Measurements from ENCODE around the gene NAGK. TPM values are rescaled to one million over a fixed set of nuclear protein-coding genes. Genes with fewer than 3 reads are reported as not detected.
"Not testable (repeated sequence)": the region's sequence is repeated elsewhere in the genome, so short reads cannot be mapped to it uniquely, and the experiment has no call there.

Gene NAGK
- total and polyA plus RNA-seq, 7 donors: 31.3 to 92.8 (median 40.9) TPM

DNA sequence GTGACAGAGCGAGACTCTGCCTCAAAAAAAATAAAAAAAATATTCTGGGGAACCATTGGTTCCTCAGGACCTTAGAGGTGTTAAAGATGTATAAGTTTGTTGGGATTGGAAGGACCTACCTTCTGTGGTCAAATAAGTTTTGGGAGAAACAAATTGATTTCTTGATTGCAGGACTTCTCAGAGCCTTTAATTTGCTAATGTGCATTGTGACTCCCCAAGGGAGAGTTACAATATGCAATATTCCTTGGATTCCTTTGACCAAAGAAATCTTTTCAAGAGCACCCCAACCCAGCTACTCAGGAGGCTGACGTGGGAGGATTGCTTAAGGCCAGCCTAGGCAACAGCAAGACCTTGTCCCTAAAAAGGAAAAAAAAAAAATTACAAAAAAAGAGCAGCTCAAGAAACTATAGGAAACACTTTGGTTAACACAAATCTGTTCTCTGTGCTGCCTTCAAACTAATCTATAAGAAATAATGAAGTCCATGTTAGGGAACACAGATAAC lies 6.5 kb downstream of the NAGK start:
- peaks cover 5% of the 10 kb centered on the region for H3K4me1 ChIP-seq
- H3K27me3 ChIP-seq (ENCODE audit: insufficient read depth in 3 of 3, low read length in 2 of 3): no peaks in the 10 kb centered on the region
- H3K36me3 ChIP-seq (ENCODE audit: insufficient read depth in 1 of 2, low read depth in 1 of 2): peaks cover 6 to 90% of the 10 kb centered on the region in 2 donors
- H3K4me3 ChIP-seq: no peak overlapping the region
- 93 to 96% (median 95%) methylated on average over 2 of the region's 2 CpGs for WGBS, 3 donors
- H3K27ac ChIP-seq: no peak overlapping the region
- no peak for DNase-seq
- ATAC-seq: no peak
- H3K9me3 ChIP-seq: no peaks in the 10 kb centered on the region
- intact Hi-C loops (cut with DNase I): loop anchor here in 1 of 2 donors (5.0 kb wide), 1 partner anchor 52 kb away; no protein-coding TSS in a partner anchor
- TF ChIP-seq, protein P1, sequence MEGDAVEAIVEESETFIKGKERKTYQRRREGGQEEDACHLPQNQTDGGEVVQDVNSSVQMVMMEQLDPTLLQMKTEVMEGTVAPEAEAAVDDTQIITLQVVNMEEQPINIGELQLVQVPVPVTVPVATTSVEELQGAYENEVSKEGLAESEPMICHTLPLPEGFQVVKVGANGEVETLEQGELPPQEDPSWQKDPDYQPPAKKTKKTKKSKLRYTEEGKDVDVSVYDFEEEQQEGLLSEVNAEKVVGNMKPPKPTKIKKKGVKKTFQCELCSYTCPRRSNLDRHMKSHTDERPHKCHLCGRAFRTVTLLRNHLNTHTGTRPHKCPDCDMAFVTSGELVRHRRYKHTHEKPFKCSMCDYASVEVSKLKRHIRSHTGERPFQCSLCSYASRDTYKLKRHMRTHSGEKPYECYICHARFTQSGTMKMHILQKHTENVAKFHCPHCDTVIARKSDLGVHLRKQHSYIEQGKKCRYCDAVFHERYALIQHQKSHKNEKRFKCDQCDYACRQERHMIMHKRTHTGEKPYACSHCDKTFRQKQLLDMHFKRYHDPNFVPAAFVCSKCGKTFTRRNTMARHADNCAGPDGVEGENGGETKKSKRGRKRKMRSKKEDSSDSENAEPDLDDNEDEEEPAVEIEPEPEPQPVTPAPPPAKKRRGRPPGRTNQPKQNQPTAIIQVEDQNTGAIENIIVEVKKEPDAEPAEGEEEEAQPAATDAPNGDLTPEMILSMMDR (IDR thresholded peaks at IDR 0.05): no peak

DNA sequence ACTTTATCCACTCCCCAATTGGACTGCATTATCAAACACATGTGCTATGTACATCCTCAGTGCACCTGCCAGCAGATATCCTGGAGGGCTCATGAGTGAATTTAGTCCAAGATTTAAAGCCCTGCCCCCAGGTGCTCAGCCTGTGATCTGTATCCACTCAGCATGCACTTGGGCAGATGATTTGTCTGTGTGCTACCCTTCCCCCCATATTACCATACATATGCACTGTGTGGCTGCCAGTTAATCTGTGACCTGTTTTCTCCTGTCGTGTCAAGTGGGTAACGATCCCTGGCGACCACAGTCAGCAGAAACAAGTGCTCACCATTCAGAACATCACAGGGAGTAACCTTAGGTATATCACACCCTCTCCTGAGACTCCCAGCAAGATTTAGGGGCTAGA lies 10.2 kb downstream of the NAGK start:
- WGBS, 3 donors: 63 to 81% (median 75%) methylated on average over 3 of the region's 3 CpGs
- H3K4me3 ChIP-seq: no peak overlapping the region
- H3K4me1 ChIP-seq: no peaks in the 10 kb centered on the region
- intact Hi-C loops (cut with DNase I): no loop called here
- ATAC-seq: no peak
- no peaks in the 10 kb centered on the region for H3K27me3 ChIP-seq (ENCODE audit: insufficient read depth in 3 of 3, low read length in 2 of 3)
- TF ChIP-seq, protein P1 (IDR thresholded peaks at IDR 0.05): no peak
- H3K9me3 ChIP-seq: no peaks in the 10 kb centered on the region
- DNase-seq: no peak
- H3K36me3 ChIP-seq (ENCODE audit: insufficient read depth in 1 of 2, low read depth in 1 of 2): peaks cover 4 to 64% of the 10 kb centered on the region in 2 donors
- H3K27ac ChIP-seq: no peak overlapping the region

DNA sequence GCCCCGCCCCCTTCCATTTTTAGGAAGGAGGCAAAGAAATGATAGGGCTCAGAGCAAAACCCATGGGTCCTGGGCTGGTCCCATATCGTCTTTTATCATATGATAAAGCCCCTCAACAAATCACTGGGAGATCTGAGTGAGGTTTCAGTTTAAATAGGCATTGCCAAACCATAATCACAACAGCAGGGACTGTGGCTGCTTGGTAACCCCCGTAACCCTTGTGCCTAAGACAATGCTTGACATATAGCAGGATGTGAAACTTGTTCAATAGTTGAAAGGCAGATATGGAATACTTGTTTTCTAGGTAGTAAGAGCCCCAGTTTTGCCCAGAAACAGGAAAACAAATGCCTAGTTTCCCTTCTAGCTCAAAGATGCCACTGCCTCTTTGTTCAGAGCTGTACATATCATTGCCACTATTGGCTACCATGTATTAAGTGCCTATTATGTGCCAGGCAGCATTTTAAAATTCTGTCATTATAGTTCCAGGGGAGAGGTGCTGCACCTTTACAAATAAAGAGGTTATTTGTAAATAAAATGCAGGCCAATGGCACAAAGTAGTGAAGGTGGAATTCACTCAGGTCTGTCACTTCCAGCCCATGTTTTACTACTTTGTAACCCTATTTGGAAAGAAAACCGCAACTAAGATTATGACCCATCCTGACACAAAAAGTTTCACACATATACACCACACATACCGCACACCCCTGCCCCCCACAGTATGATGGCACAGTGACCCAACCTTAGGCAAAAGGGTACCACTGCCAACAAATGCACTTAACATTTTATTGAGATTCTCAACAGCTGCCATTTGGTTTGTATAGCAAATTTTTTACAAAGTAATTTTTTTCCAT lies 14.2 kb downstream of the NAGK start:
- 73 to 81% (median 75%) methylated on average over 5 of the region's 5 CpGs for whole genome bisulfite sequencing, 3 donors
- H3K4me3 ChIP-seq: no peak overlapping the region
- H3K4me1 ChIP-seq: no peaks in the 10 kb centered on the region
- no peak overlapping the region for H3K27ac ChIP-seq
- DNase-seq: no peak
- peaks cover 0 to 1% (median 0%) of the 10 kb centered on the region in 3 donors for H3K27me3 ChIP-seq (ENCODE audit: insufficient read depth in 3 of 3, low read length in 2 of 3)
- TF ChIP-seq, protein P1 (IDR thresholded peaks at IDR 0.05): no peak
- H3K9me3 ChIP-seq: no peaks in the 10 kb centered on the region
- peaks cover 0 to 24% of the 10 kb centered on the region in 2 donors for H3K36me3 ChIP-seq (ENCODE audit: insufficient read depth in 1 of 2, low read depth in 1 of 2)
- intact Hi-C loops (cut with DNase I): no loop called here
- ATAC-seq: no peak

DNA sequence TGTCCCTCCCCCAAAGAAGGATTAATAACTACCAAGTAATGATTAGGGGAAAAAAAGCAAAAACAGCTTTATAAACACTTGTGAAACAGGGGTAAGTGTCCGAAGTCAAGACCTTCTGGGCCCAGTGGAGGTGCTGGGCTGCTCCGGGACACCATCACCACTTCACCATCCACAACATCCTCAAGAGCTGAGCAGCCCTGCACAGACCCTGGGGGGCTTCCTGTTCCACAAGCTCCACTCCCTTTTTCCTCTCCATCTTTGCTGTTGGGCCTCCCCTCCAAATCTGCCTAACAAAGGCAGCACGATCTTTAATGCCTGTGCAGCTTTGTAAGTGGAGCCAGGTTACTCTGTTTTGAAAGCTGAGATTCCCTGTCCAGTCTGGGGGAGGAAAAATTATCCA lies 14.8 kb downstream of the NAGK start:
- ATAC-seq; intact Hi-C loops (cut with DNase I); H3K27me3 ChIP-seq (ENCODE audit: insufficient read depth in 3 of 3, low read length in 2 of 3); H3K27ac ChIP-seq; H3K4me1 ChIP-seq; DNase-seq; H3K9me3 ChIP-seq; H3K4me3 ChIP-seq: not testable (repeated sequence)
- H3K36me3 ChIP-seq (ENCODE audit: insufficient read depth in 1 of 2, low read depth in 1 of 2): peaks cover 0 to 18% of the 10 kb centered on the region in 2 donors
- no CpG with 5 or more reads among the region's 3 CpGs for WGBS, 3 donors

DNA sequence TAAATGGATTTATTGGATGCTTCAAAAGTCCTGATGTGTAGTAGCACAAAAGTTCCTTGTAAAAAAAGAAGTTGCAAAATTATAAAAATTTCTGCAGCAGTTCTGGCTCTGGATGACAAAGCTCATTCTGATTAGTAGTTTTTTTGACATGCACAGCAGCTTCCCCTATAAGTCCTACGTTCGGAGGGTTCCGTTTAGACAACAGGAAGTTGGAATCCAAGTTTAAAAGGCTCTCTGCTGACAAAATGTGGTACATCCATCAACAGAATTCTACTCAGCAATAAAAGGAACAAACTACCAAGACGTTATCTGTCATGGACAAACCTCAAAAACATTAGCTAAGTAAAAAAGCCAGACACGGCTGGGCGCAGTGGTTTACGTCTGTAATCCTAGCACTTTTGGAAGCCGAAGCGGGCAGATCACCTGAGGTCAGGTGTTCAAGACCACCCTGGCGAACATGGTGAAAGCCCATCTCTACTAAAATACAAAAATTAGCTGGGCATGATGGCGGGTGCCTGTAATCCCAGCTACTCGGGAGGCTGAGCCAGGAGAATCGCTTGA lies 15.4 kb downstream of the NAGK start:
- DNase-seq; H3K27ac ChIP-seq; H3K9me3 ChIP-seq; H3K27me3 ChIP-seq (ENCODE audit: insufficient read depth in 3 of 3, low read length in 2 of 3); H3K4me1 ChIP-seq; intact Hi-C loops (cut with DNase I): not testable (repeated sequence)
- Histone ChIP-seq H3K36me3 (ENCODE audit: insufficient read depth in 1 of 2, low read depth in 1 of 2) (peaks cover 0 to 12% of the 10 kb centered on the region in 2 donors), H3K4me3 (peak overlapping the region; percentile 18)
- peak in 1 of 4 donors; percentile 29 for ATAC-seq
- WGBS, 3 donors: 34 to 57% (median 45%) methylated on average over 10 of the region's 13 CpGs

DNA sequence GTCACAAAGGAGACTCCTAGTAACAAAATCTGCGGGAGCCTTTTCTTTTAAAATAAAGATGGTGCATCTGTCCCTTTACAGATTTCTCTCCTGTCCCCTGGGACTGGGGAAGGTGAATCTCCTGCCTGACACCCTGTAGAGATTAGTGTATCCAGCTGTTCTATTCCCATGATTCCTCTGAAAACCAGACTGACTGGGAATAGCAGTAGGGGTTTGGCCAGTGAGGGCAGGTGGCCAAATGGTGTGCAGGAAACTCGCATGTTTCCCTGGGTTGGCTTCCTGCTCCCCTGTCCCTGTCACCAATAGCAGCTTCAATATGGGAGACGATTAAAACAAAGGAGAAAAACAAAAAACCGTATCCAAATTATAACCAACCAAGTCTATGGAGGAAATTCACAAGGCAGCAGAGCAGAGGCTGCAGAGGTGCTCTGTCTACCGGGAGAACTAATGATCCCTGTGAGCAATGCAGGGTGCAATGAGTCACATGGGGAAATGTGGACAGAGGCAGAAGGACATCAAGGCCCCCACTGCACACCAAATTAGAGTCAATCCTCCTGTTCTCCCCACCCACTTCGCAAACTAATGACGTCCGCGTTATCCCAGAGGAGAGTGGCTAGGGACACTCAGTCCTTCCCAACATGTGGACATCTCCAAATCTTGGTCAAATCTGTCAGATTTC lies 17.0 kb downstream of the NAGK start:
- H3K27me3 ChIP-seq (ENCODE audit: insufficient read depth in 3 of 3, low read length in 2 of 3); intact Hi-C loops (cut with DNase I): not testable (repeated sequence)
- WGBS, 3 donors: 56 to 59% (median 59%) methylated on average over 9 of the region's 9 CpGs

DNA sequence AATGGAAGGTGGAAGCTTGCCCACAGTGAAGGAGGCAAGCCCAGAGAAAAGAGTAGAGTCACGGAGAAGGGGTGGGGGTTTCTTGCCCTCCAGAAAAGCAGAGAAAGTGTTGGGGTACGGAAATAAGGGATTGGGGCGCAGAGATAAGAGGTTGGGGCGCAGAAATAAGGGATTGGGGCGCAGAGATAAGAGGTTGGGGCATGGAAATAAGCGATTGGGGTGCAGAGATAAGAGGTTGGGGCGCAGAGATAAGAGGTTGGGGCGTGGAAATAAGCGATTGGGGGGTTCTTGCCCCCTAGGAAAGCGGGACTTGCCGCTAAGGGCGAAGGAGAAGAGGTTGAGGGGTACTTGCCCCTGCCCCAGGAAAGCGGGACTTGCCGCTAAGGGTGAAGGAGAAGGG lies 21.0 kb downstream of the NAGK start:
- intact Hi-C loops (cut with DNase I); H3K27ac ChIP-seq; H3K4me1 ChIP-seq; H3K27me3 ChIP-seq (ENCODE audit: insufficient read depth in 3 of 3, low read length in 2 of 3); H3K9me3 ChIP-seq; H3K4me3 ChIP-seq; H3K36me3 ChIP-seq (ENCODE audit: insufficient read depth in 1 of 2, low read depth in 1 of 2); ATAC-seq; DNase-seq: not testable (repeated sequence)
- WGBS, 3 donors: 80 to 88% (median 86%) methylated on average over 12 to 14 of the region's 14 CpGs

More for the DNA sequence above, 17.0 kb downstream of the NAGK start:
- DNase-seq; H3K27ac ChIP-seq; ATAC-seq; H3K4me1 ChIP-seq; H3K36me3 ChIP-seq (ENCODE audit: insufficient read depth in 1 of 2, low read depth in 1 of 2); H3K4me3 ChIP-seq; H3K9me3 ChIP-seq: not testable (repeated sequence)

DNA sequence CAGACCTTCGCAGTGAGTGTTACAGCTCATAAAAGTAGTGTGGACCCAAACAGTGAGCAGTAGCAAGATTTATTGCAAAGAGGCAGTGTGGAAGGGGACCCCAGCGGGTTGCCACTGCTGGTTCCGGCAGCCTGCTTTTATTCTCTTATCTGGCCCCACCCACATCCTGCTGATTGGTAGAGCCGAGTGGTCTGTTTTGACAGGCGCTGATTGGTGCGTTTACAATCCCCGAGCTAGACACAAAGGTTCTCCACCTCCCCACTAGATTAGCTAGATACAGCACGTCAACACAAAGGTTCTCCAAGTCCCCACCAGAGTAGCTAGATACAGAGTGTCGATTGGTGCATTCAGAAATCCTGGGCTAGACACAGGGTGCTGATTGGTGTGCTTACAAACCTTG lies 23.4 kb downstream of the NAGK start:
- H3K27me3 ChIP-seq (ENCODE audit: insufficient read depth in 3 of 3, low read length in 2 of 3); H3K4me3 ChIP-seq; H3K36me3 ChIP-seq (ENCODE audit: insufficient read depth in 1 of 2, low read depth in 1 of 2); ATAC-seq; H3K9me3 ChIP-seq; H3K4me1 ChIP-seq; DNase-seq; intact Hi-C loops (cut with DNase I); H3K27ac ChIP-seq: not testable (repeated sequence)
- 77 to 80% (median 77%) methylated on average over 9 of the region's 9 CpGs for WGBS, 3 donors

Data from psoas muscle (tissue), 8 donors.